Measurements from ENCODE around the gene NDUFAF5.

The NDUFAF5 gene

GRCh38 chr20:13777171-13777601 lies 7.6 kb upstream of the NDUFAF5 start:
- no peak for DNase-seq (ENCODE audit: low read depth in 2 of 2)

GRCh38 chr20:13778827-13779226 lies 6.0 kb upstream of the NDUFAF5 start:
- no peak for DNase-seq (ENCODE audit: low read depth in 2 of 2)

- no peak for DNase-seq (ENCODE audit: low read depth in 2 of 2)
Observed at GRCh38 chr20:13783528-13783927, 1.3 kb upstream of the NDUFAF5 start.

GRCh38 chr20:13784271-13784892 lies 446 bp upstream of the NDUFAF5 start:
- DNase-seq (ENCODE audit: low read depth in 2 of 2): no peak

DNA sequence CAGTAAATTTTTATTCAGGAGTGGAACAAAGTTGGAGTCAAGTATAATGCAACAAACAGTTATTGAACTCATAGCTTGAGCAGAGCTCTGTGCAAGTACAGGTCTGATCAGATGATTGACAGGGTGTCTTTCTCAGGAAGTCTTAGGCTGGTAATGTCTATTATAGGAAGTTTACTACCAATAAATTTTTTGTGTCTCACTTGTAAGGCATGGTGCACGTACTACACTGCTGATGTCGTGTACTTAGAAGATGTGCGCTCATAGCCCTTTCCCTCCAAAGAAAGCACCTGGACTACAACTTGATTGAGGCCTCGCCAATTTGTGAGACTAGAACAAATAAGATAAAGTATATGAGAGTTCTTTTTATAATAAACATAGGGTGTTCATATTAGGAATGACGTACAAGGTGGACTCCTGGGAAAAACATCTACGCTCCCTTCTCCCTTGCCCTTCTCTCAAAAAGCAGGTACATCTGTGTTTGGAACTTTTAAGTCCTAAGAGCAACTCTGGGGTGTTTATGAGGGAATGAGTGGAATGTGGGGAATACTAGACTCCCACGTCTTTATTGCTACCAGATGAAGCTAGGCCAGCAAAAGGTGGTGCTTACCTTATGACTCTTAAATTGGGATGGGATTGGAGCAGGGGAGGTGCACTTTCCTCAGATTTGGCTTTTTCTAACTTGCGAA lies 1.5 kb downstream of the NDUFAF5 start:
- no peak for DNase-seq (ENCODE audit: low read depth in 2 of 2)

- DNase-seq (ENCODE audit: low read depth in 2 of 2): no peak
Observed at GRCh38 chr20:13788167-13788834, 3.5 kb downstream of the NDUFAF5 start.

DNA sequence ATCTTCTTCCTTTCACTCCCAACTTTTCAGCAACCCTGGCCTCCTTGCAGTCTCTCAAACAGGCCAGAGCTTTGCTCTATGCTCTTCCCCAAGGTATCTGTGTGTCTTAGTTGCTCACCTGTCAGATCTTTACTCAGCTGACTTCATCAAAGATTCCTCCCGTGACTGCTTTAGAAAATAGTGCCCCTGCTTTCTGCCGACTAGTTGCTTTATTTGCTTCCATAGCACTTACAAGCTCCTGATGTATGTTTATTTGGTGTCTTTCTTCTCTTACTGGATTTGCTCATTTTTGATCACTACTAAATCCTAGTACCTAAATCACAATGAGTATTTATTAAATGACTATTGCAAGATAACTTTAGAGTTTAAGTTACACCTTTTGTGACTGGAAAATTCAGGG lies 5.9 kb downstream of the NDUFAF5 start:
- DNase-seq (ENCODE audit: low read depth in 2 of 2): no peak

GRCh38 chr20:13791540-13792459 lies 7.0 kb downstream of the NDUFAF5 start:
- no peak for DNase-seq (ENCODE audit: low read depth in 2 of 2)

DNA sequence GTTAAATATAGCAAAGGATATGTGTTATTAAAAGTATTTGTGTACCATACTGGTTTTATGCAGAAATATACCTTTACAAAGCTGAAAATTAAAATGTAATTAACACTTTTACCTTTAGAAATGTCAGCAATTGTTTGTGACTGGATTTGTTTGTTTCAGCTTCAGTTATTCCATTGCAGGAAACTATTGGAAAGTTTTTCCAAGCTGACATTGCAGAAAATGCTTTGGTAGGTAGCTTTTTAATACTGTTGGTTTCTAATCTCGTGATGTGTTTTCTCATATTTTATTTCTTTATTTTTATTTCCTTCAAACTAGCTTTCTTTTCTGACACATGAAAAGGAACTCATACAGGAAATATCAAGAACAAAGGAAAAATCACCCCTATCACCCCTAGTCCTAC lies 8.2 kb downstream of the NDUFAF5 start:
- no peak for DNase-seq (ENCODE audit: low read depth in 2 of 2)

GRCh38 chr20:13794667-13795066 lies 9.8 kb downstream of the NDUFAF5 start:
- no peak for DNase-seq (ENCODE audit: low read depth in 2 of 2)

DNA sequence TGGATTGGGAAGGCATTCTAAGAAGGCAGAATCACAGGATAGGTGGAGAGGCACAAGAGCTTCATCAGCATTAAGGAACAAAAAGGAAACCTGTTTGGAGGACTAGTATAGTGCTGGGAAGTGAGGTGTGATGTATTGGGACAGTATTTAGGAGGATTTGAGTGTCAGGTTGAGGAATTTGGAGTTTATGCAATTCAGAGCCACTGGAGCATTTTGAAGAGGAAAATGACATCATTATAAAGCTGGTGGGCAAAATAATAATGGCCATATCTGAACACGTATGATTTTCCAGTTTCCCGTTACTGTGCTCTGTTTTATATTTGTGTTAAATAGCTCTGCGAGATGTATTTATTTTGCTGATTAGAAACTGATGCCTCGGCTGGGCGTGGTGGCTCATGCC lies 14.2 kb downstream of the NDUFAF5 start:
- DNase-seq (ENCODE audit: low read depth in 2 of 2): no peak

- no peak for DNase-seq (ENCODE audit: low read depth in 2 of 2)
Observed at GRCh38 chr20:13799974-13800373, 15.1 kb downstream of the NDUFAF5 start.

- DNase-seq (ENCODE audit: low read depth in 2 of 2): no peak
Observed at GRCh38 chr20:13800728-13801134, 15.9 kb downstream of the NDUFAF5 start.

- no peak for DNase-seq (ENCODE audit: low read depth in 2 of 2)
Observed at GRCh38 chr20:13809373-13809772, 24.5 kb downstream of the NDUFAF5 start.

- DNase-seq (ENCODE audit: low read depth in 2 of 2): no peak
Observed at GRCh38 chr20:13809855-13810254, 25.0 kb downstream of the NDUFAF5 start.

DNA sequence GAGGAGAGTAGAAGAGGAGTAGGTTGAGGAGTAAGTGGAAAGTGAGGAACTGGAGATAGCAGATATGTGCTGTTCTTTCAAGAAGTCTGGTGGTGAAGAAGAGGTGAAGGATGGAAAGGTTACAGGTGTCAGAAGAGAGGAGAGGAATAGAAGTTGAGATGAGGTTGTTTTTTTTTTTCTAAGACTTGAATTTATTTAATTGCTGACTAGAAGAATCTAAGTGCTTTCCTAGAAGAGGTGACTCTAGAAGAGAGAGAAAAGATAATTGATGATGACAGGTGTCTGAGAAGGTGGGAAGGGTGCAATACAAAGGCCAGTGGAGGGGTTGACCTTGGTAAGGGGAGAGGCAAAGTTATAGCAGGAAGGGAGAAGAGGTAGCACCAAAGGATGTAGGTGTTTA lies 25.6 kb downstream of the NDUFAF5 start:
- no peak for DNase-seq (ENCODE audit: low read depth in 2 of 2)

DNA sequence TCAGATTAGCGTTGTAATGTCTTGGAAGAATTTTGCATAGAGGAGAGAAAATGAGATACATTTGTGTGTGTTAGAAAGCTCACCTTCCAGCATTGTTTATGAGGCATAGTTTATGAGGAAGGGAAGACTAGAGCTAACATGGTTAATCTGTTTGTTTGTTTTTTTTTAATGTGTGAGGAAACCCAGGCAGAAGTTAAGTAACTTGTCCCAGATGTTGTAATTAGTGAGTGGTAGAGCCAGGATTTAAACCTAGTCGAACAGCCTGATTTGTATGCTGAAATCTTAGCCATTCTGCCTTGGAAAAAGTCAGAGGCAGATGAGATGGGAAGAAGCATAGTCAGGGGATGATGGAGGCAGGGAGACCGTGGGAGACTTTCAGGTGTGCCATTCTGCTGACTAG lies 29.1 kb downstream of the NDUFAF5 start:
- no peak for DNase-seq (ENCODE audit: low read depth in 2 of 2)

DNA sequence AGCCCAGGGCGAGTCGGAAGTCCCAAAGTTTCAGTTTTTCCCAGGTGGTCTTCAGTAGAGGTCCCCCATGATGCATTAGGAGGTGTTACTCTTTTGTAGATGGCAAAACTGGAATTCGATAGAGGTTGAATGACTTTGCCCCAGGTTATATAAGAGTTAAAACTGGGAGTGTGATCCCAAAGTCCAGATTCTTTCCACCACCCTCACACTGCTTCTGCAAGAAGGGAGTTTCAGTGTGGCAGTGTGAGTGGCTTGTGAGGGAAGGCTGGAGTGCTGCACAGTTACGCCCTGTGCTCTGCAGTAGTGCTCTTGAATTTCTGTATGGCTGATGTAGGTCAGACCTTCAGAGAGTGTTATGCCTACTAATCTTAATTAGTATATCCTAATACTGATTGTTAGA lies 29.8 kb downstream of the NDUFAF5 start:
- no peak for DNase-seq (ENCODE audit: low read depth in 2 of 2)

- no peak for DNase-seq (ENCODE audit: low read depth in 2 of 2)
Observed at GRCh38 chr20:13816757-13817156, 31.9 kb downstream of the NDUFAF5 start.

- no peak for DNase-seq (ENCODE audit: low read depth in 2 of 2)
Observed at GRCh38 chr20:13817342-13817741, 32.5 kb downstream of the NDUFAF5 start.

GRCh38 chr20:13819885-13820645 lies 35.2 kb downstream of the NDUFAF5 start:
- no peak for DNase-seq (ENCODE audit: low read depth in 2 of 2)

Data from stimulated activated CD8-positive, alpha-beta memory T cell treated with anti-CD3 and anti-CD28 coated beads, Interleukin-7, amount 100 ng/mL, for 1 hour (primary cell).